Stimulated activated CD4-positive, alpha-beta T cell treated with anti-CD3 and anti-CD28 coated beads, Interleukin-2, amount 100 ng/mL, for 48 hours (primary cell): ENCODE measurements around the gene FBLN2.
"Not testable (repeated sequence)": the region's sequence is repeated elsewhere in the genome, so short reads cannot be mapped to it uniquely, and the experiment has no call there.

Experiments
- DNase-seq, 2 donors: peaks; one replicate each; pipeline ENCODE4 v3.0.0-alpha.2; 2020

FBLN2 gene

DNA sequence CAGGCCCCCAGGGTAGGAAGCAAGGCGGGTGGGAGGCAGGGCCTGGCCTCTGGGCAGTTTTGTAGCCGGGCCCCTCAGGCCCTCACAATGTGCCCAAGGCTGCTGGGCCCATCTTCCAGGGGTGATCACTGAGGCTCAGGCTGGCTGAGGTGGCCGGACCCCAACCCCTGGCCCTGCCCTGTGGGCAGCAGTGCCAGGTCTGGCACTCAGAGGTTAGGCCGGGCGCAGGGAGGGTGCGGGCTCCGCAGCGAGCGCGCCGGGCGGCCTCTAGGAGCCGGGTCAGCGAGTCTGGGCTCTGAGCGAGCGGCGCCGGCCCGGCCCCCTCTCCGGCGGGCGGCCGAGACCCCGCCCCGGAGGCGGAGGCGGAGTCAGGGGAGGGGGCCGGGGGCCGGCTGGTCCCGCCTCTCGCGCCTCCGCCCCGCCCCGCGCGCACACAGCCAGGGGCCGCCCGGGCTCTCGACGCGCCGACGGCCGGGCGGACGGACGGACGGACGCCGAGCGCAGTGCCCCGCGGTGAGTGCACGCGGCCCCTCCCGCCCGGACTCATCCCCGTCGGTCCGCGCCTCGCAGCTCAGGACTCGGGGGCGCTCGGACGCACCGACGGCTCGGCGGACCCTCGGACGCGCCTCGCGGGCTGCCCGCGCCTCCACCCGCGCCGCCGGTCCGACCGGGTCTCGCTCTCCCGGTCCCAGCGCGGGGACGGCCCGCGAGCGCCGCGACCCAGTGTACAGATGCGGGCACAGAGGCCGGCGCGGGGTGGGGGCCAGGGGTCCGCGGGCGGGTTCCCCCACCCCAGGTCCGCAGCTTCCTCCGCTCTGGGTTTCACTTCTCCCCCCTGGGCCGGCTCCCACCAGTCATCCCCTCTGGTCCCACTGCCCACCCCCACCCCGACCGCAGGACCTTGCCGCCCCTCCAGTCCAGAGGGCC, at the start of gene FBLN2:
Gene FBLN2 (plus strand): TSS at position 430 of the 927 bp plus-strand sequence. CDS start 21,231 bp downstream, outside the sequence.
- DNase-seq = no peak

- not testable (repeated sequence) for DNase-seq
Measured at GRCh38 chr3:13499246-13499645, 49.7 kb upstream of the FBLN2 start.

DNA sequence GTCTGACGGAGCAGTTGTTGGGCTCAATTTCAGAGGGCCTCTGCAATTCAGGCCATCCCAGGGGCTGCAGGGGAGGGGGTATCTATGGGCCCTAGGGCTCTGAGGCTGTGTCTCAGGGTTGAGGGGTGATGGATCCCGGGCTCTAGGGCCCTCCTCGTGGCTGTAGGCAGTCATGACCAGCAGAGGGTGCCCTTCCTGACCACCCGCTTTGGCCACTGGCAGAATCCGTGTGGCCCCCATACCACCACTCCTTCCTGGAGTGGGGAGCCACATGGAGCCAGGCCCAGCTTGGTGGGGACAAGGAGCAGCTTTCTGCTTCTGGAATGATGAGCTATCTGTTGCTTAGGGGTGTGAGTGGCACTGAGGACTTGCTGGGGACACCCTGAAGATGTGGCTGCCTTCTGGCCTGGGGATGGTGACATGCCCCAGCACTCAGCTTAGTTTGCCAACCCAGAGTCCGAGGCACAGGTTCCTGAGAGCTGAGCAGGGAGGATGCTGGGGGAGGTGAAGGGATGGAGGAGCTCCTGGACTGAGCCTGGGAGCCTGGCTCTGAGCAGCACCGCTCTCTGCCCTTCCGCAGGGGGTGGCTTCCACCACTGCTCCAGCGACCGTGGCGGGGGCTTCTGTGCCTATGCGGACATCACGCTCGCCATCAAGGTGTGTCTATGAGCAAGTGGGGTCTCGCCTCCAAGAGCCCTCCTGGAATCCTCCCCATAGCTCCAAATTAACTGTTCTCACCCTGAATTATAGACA, 48.6 kb upstream of the FBLN2 start:
- no peak for DNase-seq

GRCh38 chr3:13501056-13501455, 47.9 kb upstream of the FBLN2 start:
- no peak for DNase-seq

- DNase-seq = no peak
Measured at GRCh38 chr3:13501521-13501920, 47.4 kb upstream of the FBLN2 start.

DNA sequence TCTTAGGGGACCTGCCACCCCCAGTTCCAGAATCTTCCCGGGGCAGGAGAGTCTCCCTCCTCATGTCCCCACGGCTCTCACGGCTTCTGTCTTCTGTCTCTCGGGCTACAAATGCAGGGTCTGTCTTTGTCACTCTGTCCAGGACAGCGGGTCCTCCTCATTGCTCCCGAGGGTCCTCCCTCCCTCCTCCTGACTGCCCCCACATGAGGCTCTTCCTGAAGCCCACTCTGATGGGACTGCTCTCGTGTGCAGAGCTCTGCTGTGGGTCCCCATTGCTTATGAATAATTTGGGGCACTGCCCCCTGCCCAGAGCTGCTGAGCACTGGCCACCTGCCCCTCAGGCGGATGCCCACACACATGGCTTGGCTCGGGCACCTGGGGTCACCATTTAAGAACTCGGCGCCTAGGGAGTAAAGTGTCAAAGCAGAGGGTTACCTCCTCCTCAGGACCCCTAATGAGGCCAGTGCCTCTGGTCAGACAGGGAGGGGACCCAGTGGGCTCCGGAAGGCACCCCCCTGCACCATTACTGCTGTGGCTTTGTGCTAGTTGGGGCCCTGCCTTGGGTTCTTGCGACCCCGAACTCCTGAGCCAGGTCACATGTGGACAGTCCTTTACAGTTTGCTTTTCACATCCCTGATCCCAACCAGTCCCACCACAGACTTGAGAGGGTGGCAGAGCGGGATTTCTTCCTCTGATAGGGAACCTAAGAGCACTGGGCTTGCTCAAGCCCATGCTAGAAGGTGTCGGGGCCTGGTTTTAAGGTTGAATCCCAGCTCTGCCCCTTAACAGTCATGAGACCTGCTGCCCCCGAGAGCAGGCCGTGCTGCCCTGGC, 46.8 kb upstream of the FBLN2 start:
- no peak for DNase-seq

DNA sequence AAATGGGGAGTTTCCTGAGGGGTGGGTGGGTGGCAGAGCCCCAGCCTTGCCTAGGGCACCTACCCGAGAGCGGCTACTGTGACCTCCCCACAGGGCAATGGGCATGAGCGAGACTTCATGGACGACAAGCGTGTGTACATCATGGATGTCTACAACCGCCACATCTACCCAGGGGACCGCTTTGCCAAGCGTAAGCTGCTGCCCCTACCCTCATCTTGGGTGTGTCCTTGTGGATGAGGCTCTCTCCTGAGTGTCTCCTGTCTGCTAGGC, 46.2 kb upstream of the FBLN2 start:
- DNase-seq = no peak

- no peak for DNase-seq
Measured at GRCh38 chr3:13504161-13504831, 44.6 kb upstream of the FBLN2 start.

- DNase-seq = no peak
Measured at GRCh38 chr3:13505147-13506130, 43.5 kb upstream of the FBLN2 start.

DNA sequence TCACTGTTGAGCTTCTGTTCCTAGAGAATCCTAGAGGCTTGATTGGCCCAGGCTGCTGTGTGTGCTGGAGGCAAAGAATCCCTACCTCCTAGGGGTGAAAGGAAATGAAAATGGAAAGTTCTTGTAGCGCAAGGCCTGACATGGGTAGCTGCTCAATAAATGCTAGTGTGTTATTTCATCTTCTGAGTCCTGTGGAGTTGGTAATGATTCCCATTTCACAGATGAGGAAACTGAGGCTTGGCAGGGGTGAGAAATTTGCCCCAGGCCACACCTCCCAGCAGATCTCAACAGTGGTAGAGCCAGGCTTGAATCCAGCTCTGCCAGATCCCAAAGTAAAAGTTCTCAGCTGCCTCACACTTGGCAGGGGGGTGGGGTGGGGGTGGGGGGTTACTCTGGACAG, 42.7 kb upstream of the FBLN2 start:
- DNase-seq = no peak

GRCh38 chr3:13506680-13507079, 42.2 kb upstream of the FBLN2 start:
- no peak for DNase-seq

DNA sequence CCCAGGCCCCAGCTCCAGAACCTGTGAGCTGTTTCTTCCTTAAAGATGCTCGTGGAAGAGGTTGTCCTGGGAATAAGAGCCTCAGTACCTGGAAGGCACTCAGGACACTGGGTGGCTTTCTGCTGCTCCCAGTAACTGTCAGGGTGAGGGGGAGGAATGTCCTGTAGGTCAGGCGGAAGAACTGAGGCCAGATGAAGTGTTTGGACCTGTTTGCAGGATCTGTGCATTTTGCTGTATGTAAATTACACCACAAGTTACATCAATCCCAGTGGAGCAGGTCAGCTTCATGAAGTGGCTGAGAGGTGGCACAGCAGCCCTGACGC, 41.7 kb upstream of the FBLN2 start:
- DNase-seq = no peak

GRCh38 chr3:13507570-13508339, 41.2 kb upstream of the FBLN2 start:
- no peak for DNase-seq

- DNase-seq = no peak
Measured at GRCh38 chr3:13508496-13508895, 40.4 kb upstream of the FBLN2 start.

DNA sequence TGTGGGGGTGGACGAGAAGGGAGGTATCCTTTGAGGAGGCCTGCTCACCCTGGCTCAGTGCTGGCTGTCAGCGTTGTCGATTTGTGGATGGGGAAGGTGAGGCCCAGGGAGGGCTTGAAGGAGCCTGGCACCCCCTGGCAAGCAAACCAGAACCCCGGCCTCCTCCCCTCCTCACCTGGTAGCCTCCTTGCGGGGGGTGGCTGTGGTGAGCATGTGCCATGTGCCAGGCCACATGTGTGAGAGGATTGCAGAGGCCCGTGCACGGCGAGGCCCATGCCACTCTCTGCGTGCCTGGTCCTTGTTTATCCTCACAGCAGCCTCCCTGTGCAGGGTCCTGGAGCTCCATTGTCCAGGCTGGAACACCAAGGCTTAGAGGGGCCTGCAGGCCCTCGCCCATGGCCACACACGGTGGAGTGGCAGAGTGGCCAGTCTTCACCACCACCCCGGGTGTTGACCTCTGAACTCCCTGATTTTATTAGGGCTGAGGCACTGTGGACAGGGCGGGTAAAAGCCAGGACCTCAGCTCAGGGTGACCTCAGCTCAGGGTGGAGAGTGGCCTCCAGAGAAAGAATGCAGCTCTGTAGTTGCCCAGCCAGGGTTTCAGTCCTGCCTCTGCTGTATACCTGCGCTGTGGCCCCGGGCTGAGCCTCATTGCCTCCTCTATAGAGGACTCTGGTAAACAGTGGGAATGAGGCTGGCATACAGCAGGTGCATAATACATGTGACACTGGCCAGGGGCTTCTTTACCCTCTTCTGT, 39.7 kb upstream of the FBLN2 start:
- DNase-seq = no peak

GRCh38 chr3:13509816-13510192, 39.1 kb upstream of the FBLN2 start:
- DNase-seq = no peak

- no peak for DNase-seq
Measured at GRCh38 chr3:13512451-13512850, 36.5 kb upstream of the FBLN2 start.

- DNase-seq = no peak
Measured at GRCh38 chr3:13513051-13513912, 35.6 kb upstream of the FBLN2 start.

DNA sequence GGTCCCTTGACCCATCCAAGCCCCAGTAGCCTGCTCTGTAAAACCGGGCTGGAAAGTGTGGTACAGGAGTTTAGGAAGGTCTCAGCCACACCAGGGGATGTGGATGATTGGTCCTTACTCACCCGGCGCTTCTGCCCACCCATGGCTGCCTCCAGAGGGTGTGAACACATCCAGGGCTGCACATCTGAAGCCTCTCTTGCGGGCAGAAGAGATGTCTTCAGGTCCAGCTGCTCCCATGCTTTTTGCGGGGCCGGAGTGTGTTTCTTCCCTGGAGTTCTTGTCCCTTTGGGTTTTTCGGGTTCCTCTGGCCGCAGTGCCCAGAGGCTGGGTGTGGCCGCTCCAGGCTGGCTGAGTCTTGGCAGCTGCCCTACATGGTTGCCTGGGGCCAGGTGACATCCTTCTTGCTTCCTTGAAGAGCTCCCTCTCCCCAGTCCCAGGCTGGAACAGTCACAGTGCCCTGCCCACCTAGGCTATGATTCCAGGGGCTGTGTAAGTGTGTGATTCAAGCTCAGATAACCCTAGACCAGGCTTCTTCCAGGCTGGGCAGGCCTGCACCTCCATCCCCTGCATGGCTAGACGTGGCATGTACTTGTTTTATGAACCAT, 34.9 kb upstream of the FBLN2 start:
- no peak for DNase-seq
